ENCODE results near the gene CCDC9B. TPM values are rescaled to one million over a fixed set of nuclear protein-coding genes. Genes with fewer than 3 reads are reported as not detected.

Gene CCDC9B
- 1.6 TPM for total RNA-seq

DNA sequence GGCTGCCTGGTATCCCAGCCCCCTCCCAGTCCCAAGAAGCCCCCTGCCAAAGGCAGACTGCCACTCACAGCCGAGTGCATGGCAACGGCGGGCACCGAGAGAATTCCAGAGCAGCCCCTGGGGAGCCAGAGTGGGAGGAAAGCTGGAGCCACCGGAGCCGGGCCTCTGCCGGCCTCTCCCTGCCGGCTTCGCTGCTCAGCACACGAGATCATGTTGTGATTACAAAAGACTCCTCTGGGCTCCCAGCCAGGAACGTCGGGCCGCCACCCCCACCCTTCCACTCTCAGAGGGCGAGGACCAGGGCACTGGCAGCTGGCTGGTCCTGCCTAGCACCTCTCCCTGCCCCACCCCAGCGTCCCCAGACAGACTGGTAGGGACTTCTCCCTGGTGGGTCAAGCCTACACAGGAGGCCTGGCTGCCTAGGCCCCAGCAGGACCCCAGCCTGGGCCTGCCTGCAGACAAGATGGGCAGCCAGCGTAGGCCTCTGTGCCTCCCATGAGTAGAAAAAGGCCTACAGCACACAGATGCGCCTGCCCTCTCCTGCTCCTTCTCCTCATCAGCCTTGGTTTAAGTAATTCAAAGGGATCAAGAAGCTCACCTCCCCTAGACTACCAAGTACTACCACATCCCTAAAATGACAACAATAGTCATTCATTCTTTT, at the start of gene CCDC9B:
Gene CCDC9B, minus strand, starts transcription at position 200 of the 661 bp plus-strand sequence. Its CDS starts 120 bp downstream, at position 80.
- peak; percentile 75 for DNase-seq

GRCh38 chr15:40389824-40390595, 49.3 kb upstream of the CCDC9B start:
- no peak for DNase-seq

- DNase-seq = no peak
These were observed 48.4 kb upstream of the CCDC9B start for GRCh38 chr15:40388941-40389823.

DNA sequence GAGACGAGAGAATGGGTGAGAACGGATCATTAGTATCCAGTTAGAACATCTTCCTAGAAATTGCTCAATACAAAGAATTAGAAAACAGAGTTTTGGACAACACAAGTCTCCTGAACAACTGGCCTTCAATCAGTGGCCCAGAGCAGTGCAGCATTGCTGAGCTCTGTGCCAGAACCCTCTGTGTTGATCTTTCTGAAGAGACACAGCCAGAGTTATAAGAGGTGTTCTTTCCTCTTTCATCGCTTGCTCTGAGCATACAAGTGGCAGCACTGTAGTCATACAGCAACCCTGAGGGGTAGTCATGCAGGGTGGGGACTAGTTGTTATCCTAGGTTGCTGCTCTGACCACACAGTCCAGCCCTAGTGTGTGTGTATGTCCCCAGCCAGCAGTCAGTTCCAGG, 45.7 kb upstream of the CCDC9B start:
- no peak for DNase-seq

DNA sequence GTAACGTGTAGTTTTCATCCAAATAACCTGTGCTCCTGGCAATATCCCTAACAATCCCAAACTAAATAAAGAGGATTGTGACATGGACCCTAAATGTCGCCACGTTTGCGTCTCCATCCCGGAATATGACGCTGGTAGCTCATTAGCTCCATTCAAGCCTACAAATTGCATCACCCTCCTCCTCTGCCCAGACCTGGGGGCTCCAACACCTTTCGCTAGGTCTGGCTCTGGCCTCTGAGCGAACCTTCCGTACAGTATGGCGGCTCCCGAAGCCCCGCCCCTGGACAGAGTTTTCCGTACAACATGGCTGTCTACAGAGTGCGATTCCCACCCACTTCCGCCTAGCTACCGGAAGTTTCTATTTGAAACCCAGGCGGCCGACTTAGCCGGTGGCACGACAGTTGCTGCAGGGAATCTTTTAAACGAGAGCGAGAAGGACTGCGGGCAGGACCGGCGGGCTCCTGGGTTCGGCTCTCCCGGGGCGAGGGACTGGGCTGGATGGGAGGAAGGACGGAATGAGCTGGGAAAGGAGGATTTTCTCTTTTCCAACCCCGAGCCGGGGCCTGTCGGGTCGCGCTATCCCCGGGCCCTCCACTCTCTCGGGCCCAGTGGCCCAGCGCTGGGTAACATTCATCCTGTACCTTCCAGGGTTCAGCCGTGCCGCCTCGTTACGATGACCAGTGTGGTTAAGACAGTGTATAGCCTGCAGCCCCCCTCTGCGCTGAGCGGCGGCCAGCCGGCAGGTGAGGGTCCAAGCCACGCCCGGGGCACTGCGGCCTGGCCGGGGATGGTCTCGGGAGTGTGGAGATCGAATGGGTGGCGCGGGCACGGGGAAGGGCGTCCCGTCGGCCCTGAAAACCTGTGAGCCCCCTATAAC, 42.1 kb upstream of the CCDC9B start, which contains the start of gene KNSTRN:
Gene KNSTRN, plus strand, starts transcription at position 142 of the 877 bp plus-strand sequence. Its CDS starts 115 bp downstream, at position 257.
- DNase-seq = peak; percentile 90

- no peak for DNase-seq
These were observed 41.2 kb upstream of the CCDC9B start for GRCh38 chr15:40381818-40382529.

GRCh38 chr15:40380636-40381035, 39.9 kb upstream of the CCDC9B start:
- no peak for DNase-seq

- peak; percentile 24 for DNase-seq
These were observed 39.1 kb upstream of the CCDC9B start for GRCh38 chr15:40379853-40380252.

- DNase-seq = no peak
These were observed 38.6 kb upstream of the CCDC9B start for GRCh38 chr15:40379374-40379773.

DNA sequence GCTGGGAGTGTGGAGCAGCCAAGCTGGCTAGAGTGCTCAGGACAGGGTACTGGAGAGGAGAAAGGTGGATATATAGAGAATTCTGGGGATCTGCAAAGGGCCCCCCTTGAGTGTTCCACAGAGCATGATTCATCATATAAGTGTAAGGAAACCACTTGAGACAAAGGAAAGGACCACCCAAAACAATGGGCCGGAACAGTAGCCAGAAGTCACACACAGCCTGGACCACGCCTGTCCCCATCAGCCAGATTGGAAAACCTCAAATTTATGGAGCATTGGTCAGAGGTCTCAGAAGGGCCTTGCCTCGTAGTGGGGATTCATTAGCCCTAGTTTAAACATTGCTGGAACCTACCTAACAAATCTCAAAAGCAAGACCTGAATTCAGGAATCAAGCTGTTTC, 36.9 kb upstream of the CCDC9B start:
- no peak for DNase-seq

- no peak for DNase-seq
These were observed 32.2 kb upstream of the CCDC9B start for GRCh38 chr15:40372981-40373380.

GRCh38 chr15:40369971-40370370, 29.2 kb upstream of the CCDC9B start:
- no peak for DNase-seq

GRCh38 chr15:40369474-40369869, 28.7 kb upstream of the CCDC9B start:
- DNase-seq = no peak

GRCh38 chr15:40368719-40369473, 28.2 kb upstream of the CCDC9B start:
- DNase-seq = no peak

DNA sequence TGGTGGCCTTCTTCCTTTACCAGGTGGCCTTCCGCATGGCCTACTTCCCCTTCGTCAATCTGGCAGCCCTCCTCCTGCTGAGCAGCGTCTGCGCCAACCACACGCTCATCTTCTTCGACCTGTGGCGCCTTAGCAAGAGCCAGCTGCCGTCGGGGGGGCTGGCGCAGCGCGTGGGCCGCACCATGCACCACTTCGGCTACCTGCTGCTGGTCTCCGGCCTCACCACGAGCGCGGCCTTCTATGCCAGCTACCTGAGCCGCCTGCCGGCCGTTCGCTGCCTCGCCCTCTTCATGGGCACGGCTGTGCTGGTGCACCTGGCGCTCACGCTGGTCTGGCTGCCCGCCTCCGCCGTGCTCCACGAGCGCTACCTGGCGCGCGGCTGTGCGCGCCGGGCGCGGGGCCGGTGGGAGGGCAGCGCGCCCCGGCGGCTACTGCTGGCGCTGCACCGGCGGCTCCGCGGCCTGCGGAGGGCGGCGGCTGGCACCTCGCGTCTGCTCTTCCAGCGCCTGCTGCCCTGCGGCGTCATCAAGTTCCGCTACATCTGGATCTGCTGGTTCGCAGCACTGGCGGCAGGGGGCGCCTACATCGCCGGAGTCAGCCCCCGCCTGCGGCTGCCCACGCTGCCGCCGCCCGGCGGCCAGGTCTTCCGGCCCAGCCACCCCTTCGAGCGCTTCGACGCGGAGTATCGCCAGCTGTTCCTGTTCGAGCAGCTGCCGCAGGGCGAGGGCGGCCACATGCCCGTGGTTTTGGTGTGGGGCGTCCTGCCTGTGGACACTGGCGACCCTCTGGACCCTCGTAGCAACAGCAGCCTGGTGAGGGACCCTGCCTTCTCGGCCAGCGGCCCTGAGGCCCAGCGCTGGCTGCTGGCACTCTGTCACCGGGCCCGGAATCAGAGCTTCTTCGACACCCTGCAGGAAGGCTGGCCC, 27.2 kb upstream of the CCDC9B start:
- peak; percentile 48 for DNase-seq

DNA sequence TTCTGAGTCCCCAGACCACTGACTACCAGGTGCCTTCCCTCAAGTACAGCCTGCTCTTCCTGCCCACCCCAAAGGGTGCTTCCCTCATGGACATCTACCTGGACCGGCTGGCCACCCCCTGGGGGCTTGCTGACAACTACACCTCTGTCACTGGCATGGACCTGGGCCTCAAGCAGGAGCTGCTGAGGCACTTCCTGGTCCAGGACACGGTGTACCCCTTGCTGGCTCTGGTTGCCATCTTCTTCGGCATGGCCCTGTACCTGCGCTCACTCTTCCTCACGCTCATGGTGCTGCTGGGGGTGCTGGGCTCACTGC, 26.6 kb upstream of the CCDC9B start:
- DNase-seq = no peak

GRCh38 chr15:40366457-40367370, 26.0 kb upstream of the CCDC9B start:
- DNase-seq = peak; percentile 76

Data from occipital lobe (tissue), 2 donors.